DMS53 (cell line): ENCODE results near the gene GNB3.
A peak's percentile ranks its signal among the peaks of the same experiment; 100 is the strongest.

Experiments
- DNase-seq: peaks from one replicate; lab custom pipeline; 2025; lab: John Stamatoyannopoulos, UW

Gene GNB3

GRCh38 chr12:6840761-6841515, at the start of gene GNB3:
GNB3 (plus strand) TSS chr12:6840925; CDS start chr12:6841288, 363 bp downstream.
- no peak for DNase-seq

- DNase-seq = no peak
These were observed 48.7 kb upstream of the GNB3 start for GRCh38 chr12:6791931-6792520.

GRCh38 chr12:6792522-6793201, 48.1 kb upstream of the GNB3 start:
- DNase-seq = no peak

- DNase-seq = no peak
These were observed 45.6 kb upstream of the GNB3 start for GRCh38 chr12:6795088-6795487.

- no peak for DNase-seq
These were observed 44.1 kb upstream of the GNB3 start for GRCh38 chr12:6796576-6796975.

GRCh38 chr12:6799147-6799546, 41.6 kb upstream of the GNB3 start:
- DNase-seq = no peak

- DNase-seq = no peak
These were observed 33.6 kb upstream of the GNB3 start for GRCh38 chr12:6807170-6807569.

- DNase-seq = no peak
These were observed 31.7 kb upstream of the GNB3 start for GRCh38 chr12:6809056-6809455.

GRCh38 chr12:6810758-6811157, 30.0 kb upstream of the GNB3 start:
- no peak for DNase-seq

- no peak for DNase-seq
These were observed 27.4 kb upstream of the GNB3 start for GRCh38 chr12:6813363-6813762.

- no peak for DNase-seq
These were observed 24.1 kb upstream of the GNB3 start for GRCh38 chr12:6816598-6816997.

- no peak for DNase-seq
These were observed 23.6 kb upstream of the GNB3 start for GRCh38 chr12:6817098-6817497.

- DNase-seq = no peak
These were observed 23.0 kb upstream of the GNB3 start for GRCh38 chr12:6817662-6818157.

- DNase-seq = no peak
These were observed 22.5 kb upstream of the GNB3 start for GRCh38 chr12:6818222-6818621.

GRCh38 chr12:6818645-6819044, 22.1 kb upstream of the GNB3 start:
- DNase-seq = no peak

GRCh38 chr12:6819106-6820030, 21.4 kb upstream of the GNB3 start:
- DNase-seq = no peak

GRCh38 chr12:6820166-6820565, 20.6 kb upstream of the GNB3 start:
- DNase-seq = no peak

- peak; percentile 89 for DNase-seq
These were observed 18.9 kb upstream of the GNB3 start, which contains the start of gene GPR162 for GRCh38 chr12:6821591-6822425. GPR162 (plus strand) TSS chr12:6821821; CDS start chr12:6823899, 2,078 bp downstream.

GRCh38 chr12:6822426-6823135, 18.1 kb upstream of the GNB3 start:
- no peak for DNase-seq
